C4-2B (cell line): ENCODE measurements around the gene MRPS11.

ENCODE experiments used
- CTCF ChIP-seq: fragments of 450-650 bp; conservative IDR thresholded peaks from 2 replicates; pipeline ENCODE4 v1.5.1; 2017; ENCODE audit warnings: mild to moderate bottlenecking
- ZFX ChIP-seq: fragments of 450-650 bp; IDR thresholded peaks from 2 replicates; pipeline ENCODE4 v1.6.1; 2017

GRCh38 chr15:88505721-88506120 lies 38.2 kb downstream of the MRPS11 start:
- TF ChIP-seq CTCF (no peak), ZFX (no peak)
